NCI-H1092 (cell line): Measurements from ENCODE around the gene RCOR1.
A peak's percentile ranks its signal among the peaks of the same experiment; 100 is the strongest.
"Not testable (repeated sequence)": the region's sequence is repeated elsewhere in the genome, so short reads cannot be mapped to it uniquely, and the experiment has no call there.

ENCODE experiments used
- DNase-seq: peaks from one replicate; lab custom pipeline; 2025; lab: John Stamatoyannopoulos, UW

RCOR1 gene

DNA sequence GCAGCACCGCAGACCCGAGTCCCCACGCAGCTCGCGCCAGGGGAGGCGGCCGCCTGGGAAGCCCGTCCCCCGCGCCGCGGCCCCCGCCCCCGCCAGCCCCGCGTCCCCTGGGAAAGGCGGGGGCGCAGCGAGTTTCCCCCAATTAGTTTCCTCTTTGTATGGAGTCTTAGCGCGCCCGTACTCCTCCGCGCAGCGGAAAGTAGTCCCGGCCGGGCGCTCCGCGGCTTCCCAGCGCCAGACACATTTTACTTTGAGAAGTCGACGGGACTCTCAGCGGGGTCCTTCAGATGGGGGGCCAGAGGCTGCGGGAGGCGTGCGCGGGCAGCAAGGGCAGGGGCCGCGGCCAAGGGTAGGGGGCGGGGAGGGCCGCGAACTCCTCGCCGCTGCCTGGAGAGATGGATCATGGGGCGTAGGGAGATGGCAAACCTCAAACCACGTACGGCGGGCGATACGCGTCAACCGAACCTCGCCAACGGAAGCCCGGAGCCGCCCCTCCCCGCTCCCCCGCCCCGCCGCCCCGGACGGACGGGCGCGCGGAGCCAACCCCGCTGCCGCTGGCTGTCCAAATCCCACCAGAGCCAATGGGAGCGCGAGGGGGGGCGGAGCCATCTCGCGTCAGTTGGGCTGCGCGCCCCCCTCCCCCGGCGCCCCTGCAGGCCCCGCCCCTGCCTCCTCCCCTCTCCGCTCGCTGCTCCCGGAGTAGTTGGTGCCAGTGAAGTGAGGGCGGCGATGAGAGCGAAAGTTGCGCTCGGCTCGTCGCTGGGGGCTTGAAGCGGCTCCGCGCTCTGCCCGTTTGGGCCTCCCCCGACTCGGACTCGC lies at the start of gene RCOR1:
Gene RCOR1, plus strand, starts transcription at position 706 of the 819 bp plus-strand sequence. CDS start 238 bp downstream, outside the sequence.
- peak; percentile 96 for DNase-seq

DNA sequence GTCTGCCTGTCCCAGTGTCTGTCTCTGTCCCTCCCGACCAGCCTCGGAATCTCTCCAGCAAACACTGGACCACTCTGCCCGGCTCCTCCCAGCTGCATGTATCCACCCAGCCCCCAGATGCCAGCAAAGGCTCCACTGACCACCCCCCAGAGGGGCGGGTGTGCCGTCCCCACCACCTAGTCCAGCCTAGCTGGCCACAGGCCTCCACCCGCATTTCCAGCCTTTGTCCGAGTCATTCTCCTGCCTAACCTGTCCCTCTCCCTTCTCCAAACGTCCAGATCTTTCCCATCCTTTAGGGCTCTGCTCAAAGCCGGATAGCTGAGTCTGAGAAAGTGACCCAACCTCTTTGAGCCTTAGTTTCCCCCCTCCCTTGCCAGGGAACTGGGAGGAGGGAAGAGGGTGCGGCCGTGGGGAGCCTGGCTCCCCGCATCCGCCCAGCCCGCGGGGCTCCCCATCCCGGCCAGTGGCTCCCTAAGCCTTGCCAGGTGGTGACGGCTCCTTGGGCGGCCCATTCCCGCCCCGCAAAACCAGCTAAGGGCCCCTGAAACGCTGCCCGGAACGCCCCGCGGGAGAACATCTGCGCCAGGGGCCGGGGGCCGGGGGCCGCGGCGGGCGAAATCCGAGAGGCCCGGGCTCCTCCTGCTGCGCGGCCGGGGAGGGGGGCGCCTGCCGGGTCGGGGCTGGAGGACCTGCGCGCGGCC lies 48.3 kb upstream of the RCOR1 start:
- DNase-seq, result no peak

DNA sequence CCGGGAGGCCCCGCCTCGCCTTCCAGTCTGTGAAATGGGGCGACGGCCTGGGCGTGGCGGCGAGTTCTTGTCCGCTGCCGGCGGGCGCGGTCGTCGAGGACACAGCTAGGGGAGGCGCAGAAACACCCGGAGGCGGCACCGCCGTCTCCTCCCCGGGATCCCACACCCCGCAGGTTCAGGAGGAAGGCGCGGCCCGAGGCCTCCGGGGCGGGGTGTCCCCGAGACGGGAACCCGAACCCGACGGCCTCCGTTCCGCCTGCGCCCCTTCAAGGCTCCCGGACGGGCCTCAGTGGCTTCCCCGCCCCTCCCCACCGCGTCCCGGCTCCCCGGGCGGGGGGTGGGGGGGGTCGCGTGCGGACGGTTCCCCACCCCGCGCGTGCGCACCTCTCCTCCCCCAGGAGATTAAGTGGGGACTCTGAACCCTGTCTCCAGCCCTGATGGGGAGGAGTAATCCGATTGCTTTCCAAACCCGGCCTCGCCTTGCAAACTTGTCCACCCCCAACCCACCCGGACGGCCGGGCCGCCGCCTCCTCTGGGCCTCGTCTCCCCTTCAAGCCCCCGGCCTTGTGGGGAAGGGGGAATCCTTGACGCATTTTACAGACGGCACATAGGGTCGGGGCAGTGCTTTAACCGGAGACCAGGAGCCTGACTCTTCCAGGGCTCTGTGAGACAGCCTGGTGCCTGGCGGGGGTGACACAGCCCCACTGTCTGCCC lies 47.5 kb upstream of the RCOR1 start:
- no peak for DNase-seq

DNA sequence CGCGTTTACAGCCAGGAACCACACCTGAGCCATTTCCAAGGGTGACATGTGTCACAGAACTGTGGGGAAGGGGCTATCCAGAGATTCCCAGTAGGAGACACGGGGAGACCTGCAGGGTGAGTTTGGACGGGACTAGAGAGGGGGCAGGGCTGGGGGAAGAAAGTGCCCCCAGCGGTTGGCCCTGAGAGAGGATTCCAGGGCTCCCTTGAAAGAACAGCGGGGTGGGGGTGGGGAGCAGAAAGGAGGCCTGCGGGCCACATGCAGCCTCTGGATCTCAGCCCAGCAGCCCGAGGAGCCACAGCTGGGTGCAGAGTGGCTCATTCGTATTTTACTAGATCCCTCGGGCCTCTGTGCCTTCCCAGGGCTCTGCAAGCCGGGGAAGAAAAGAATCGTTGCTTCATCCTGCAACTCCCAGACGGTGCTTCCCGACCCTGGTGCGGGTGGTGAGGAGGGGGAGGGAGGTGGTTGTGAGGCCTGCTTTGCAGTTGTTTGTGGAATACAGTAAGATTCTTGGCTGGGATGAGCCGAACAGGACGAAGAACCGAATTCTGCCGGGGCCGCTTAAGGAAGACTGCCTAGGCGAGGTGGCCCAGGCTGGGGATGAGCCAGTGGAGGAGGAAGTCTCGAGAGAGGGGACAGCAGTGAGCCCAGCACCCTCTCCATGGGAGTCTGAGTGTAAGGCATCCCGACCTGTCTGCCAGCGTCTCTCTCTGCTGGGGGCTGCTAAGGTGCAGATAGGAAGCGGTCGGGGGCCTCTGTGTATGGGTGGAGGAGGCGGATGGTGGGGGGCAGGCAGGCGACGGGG lies 46.8 kb upstream of the RCOR1 start:
- DNase-seq, result peak; percentile 11

DNA sequence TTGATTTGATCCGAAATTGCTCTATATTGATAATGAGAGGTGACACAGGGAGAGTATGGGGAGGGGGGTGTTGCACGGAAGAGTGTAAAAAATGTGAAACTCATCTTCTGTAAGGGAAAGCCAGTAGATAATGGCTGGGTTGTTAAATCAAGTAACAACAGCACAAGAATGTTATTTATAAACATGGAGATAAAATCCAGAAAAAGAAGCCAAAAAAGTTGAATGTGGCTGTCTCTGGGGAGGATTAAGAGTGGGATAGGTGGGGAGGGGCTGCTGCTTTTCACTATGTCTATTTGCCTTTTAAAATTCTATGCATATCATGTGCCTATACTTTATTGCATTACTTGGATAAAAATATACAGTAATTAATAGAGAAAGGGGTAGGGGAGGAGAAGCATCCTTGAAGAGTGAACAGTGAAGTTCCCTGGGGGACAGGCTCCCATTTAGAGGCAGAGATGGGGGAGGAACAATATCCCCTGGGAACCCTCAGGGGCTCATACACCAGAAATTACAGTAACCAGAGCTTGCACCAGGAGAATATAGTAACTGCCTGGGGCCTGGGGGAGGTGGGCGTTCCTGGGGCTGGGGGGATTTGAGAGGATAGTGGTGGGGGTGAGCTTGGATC lies 43.7 kb upstream of the RCOR1 start:
- no peak for DNase-seq

DNA sequence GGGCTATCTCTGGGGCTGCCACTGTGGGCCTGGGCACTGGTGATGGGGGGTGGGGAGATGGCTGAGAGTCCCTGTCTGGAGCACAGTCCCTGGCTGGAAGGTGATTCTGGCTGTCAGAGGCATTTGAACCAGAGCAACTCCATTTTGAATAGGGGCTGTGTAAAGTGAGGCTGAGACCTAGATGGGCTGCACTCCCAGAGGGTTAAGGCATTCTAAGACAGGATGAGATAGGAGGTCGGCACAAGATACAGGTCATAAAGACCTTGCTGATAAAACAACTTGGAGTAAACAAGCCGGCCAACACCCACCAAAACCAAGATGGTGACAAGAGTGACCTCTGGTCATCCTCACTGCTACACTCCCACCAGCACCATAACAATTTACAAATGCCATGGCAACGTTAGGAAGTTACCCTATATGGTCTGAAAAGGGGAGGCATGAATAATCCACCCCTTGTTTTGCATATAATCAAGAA lies 41.5 kb upstream of the RCOR1 start:
- DNase-seq, result not testable (repeated sequence)

DNA sequence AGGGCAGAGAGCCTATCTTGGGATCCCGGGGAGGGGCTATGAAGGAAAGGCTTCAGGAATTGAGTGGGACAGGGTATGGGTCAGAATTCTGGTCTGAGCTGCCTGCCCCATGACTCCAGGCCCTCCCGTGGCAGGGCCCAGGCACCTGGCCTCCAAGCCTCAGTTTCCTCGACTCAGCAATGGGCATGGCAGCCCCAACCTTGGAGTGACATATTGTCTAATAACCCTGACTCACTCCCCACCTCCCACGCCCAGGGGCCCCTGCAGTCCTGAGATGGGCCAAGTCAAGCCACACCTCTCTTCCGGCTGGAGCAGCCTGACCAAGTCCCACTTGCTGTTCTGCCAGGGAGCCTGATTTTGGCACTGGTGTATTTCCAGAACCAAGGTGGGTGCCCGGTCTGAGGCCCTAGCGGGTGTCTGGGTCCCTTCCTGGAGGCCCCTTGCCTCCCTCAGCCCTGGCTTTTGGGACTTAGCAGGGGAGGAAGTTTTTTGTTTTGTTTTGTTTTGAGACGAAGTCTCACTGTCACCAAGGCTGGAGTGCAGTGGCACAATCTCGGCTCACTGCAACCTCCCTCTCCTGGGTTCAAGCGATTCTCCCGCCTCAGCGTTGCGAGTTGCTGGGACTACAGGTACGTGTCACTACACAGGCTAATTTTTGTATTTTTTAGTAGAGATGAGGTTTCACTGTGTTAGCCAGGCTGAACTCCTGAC lies 40.3 kb upstream of the RCOR1 start:
- DNase-seq, result no peak

DNA sequence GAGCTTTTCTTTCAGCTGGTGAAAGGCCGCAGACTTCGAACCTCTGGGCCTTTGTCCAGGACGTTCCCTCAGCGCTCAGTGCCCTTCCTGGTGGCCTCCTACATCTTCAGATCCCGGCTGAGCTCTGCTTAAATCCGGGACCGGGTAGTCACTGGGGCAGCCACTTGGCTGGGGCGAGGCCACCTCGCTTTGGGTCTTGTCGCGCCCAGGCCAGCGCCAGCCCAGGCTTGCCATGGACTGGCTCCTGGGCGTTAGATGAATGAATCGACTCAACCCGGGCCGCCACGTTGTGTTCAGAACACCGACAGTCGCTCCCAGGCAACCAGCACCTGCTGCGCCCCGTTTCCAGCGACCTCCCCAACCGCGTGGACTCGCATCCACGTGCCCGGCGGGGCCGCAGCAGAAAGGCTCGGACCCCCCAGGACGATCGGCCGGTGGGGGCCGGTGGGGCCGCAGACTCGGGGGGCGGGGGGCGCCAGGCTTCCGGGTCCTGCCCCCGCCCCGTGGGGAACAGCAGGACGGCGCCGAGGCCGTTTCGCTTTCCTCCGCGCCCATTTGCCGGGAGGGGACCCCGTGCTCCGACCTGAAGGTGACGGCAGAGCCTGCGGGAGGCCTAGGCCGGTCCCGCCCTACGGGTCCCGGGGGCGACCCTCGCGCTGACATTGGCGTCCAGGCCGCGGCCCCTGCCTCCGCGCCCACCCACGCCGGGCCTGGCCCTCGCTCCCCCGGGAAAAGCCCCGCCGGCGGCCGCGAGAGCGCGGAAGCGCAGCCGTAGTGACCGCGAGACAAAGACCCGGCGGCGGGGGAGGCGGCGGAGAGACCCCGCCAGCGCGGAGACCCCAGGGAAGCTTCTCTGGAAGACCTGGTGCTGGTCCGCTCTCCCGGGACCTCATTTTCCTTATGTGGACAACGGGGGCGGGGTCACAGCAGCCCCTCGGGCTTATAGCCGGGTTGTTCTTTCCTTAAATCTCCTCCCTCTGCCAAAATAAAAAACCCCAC lies 37.3 kb upstream of the RCOR1 start:
- DNase-seq, result peak; percentile 75

DNA sequence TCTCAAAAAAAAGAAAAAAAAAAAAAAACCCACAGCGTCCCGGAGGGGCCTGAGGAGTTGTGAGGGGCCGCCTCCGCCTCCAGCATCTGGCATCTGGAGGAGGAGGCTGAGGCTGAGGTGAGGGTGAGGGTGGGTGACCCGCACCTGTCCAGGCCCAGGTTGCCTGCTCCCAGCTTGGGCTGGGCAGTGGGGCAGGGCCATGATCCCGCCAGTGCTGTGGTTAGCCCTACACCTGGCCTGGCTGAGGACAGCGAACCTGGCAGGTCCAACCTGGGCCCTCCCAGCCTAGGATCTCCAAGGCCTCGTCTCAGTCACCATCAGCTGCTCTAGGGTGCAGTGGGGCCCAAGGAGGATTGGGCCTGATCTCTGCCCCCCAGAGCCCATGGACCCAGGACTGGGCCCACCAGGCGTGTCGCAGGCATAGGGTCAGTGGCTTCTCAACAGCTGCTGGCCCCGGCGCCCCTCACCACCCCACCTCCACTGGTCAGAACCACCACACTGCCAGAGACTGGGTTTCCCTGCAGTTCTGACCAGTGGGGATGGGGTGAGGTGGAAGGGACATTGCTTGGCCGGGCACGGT lies 36.3 kb upstream of the RCOR1 start:
- DNase-seq, result no peak

DNA sequence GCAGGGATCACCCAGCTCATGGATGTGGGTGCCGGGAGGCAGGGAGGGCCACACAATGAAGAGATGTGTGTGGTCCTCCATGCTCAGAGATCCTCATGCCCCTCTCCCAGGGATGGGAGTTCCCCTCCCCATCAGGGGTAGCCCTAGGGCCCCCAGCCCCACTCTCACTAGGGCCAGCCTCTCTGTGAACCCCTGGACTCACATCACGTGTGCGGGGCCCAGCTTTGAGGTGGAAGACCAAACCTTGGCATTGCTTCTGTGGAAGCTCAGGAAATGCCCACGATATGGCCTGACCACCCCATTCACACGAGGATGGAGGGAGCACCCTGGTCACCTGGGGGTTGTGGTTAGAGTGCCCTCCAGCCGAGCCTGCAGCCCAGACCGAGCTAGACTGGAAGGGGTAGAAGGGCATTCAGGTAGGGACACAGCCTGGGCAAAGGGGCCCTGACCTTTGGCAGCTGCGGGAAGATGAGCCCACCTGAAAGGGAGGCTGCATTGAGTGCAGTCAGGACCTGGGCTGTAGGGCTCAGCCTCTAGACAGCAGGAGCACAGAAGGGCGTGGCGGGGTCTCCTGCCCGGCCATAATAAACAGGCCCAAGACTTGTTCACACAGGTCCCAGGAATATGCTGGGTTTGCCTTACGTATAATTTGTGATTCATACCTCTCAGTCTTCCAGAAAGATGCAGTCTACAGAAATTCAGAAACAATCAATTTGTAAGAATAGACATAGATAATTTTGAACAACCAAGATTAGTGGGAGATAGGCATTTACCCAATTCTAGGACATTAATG lies 34.8 kb upstream of the RCOR1 start:
- DNase-seq, result no peak

DNA sequence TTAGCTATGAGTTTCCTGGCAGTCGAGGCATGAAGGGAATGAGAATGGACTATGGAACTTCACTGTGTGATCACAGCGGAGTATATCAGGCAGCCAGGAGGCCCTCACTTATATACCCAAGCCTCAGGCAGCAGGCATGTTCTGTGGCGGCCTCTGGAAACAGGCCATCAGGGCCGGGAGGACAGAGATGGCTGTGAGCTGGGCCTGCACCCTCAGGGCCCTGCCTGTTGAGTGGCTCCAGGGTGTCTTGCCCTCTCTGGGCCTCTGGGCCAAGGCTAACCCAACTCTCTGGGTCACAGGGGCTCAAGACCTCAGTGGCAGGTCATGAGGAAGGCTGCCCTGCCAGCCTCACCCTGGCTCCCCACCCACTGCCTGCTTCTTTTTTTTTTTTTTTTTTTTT lies 33.9 kb upstream of the RCOR1 start:
- DNase-seq, result no peak

DNA sequence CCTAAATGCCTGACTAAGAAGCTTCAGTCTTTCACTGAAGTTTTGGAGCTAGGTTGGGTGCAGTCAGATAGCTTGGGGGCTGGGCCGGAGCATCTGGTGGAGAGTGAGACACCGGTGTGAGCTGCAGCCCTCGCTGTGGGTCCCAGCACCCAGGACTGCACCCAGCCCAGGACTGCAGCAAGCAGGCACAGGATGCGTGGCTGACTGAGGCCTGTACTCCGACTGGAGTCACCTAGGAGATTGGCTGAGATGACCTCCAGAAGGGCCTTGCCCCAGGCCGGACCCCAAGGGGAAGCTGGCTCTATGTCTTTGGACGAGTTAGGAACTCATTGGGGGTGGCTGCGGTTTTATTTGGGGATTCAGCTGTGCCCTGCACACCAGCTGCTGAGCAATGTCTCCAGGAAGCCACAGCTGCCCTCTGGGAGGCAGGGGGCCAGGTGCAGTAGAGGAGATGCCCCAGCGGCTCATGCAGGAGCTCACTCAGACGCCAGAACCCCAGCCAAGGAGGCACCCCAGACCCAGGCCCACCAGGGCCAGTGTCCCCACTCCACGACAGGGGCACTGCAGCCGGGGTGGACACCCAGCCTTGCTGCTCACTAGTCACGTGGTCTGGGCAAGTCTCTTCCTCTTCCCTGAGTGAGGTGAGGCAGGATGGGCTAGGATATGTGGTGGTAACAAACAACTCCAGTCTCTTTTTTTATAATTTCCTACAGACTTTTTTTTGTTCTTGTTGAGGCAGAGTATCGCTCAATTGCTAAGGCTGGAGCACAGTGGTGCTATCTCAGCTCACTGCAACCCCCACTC lies 31.8 kb upstream of the RCOR1 start:
- DNase-seq, result no peak

DNA sequence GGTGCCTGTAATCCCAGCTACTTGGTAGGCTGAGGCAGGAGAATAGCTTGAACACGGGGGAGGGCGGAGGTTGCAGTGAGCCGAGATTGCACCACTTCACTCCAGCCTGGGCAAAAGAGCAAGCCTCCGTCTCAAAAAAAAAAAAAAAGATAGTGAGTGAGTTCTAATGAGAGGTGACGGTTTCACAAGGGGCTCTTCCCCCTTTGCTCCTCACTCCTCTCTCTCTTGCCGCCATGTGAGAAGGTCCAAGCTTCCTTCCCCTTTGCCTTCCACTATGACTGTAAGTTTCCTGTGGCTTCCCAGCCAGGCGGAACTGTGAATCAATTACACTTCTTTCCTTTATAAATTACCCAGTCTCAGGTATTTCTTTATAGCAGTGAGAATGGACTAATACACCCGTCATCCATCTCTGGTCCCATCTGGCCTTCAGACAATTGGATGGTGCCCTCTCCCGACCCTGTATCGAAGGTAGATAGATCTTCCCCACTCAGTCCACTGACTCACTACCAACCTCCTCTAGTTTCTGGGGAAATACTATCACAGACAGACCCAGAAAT lies 27.0 kb upstream of the RCOR1 start:
- no peak for DNase-seq

DNA sequence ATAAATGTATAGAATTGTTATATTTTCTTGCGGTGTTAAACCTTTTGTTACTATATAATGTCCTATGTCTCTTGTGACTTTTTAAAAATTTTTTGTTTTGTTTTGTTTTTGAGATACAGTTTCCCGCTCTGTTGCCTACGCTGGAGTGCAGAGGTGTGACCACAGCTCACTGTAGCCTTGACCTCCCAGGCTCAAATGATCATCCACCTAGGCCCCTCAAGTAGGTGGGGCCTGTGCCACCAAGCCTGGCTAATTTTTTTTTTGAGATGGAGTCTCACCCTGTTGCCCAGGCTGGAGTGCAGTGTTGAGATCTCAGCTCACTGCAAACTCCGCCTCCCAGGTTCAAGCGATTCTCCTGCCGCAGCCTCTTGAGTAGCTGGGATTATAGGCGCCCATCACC lies 26.5 kb upstream of the RCOR1 start:
- DNase-seq, result no peak

DNA sequence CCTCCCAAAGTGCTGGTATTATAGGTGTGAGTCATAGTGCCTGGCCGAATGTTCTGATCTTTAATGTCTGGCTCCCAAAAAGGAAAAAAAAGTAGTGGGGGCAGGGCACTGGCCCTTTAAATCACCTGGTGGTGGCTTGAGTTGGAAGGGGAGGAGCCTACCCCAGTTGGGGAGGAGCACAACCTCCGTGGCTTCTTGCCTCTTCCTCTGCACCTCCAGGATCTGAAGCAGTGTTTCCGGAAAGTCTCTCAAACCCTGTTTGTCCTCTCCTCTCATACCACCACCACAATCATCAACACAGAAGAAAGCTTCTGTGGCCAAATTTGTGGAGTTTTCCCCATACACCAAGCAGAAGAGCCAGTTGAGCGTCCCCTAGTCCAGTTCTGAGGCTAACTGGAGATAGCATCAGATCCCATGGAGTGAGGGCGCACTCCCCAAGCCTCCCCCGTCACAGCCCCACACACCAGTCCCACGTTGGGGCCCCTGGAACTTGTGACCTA lies 24.3 kb upstream of the RCOR1 start:
- no peak for DNase-seq

DNA sequence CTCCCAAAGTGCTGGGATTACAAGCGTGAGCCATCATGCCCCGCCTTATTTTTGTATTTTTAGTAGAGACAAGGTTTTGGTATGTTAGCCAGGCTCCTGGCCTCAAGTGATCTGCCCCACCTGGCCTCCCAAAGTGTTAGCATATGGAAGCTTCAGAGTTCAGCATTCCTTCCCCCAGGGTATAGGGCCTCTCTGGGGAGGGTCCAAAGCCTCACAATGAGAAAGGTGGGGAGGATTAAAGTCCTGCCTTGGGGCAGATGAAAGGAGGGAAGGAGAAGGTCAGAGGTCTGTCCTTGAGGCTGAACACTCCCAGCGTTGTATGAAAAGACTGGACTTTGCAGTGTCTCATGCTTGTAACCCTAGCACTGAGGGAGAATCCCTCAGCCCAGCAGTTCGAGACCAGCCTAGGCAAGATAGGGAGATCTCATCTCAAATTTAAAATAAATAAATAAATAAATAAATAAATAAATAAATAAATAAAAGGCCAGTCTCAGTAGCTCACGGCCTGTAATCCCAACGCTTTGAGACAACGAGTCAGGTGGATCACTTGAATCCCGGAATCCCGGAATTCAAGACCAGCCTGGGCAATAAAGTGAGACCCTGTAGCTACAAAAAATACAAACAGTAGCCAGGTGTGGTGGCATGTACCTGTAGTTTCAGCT lies 22.0 kb upstream of the RCOR1 start:
- no peak for DNase-seq
